ENCODE results near the gene ALDH2. TPM values are rescaled to one million over a fixed set of nuclear protein-coding genes. Genes with fewer than 3 reads are reported as not detected.

Gene ALDH2
- total and polyA plus RNA-seq, 2 of the 8 experiments (the other 6 are each of a cell fraction or from before 2014, with no cell fraction given): 25.4 to 43.8 TPM

DNA sequence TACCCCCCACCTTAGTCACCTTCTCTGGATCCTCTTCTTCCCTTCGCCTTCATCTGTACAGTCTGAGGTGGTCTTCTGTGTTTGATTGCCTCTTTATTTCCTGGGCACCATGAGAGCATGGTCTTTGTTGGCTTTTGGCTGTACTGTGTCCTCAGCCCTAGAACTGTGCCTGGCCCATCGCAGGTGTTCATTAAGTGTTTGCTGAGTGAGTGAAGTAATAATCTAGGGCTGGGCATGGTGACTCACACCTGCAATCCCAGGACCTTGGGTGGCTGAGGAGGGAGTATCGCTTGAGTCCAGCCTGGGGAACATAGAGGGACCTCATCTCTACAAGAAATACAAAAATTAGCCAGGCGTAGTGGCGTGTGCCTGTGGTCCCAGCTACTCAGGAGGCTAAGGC lies 13.9 kb downstream of the ALDH2 start:
- Histone ChIP-seq H3K14ac (ENCODE audit: insufficient read length) (no peak overlapping the region), H4K91ac (replicated peaks; ENCODE audit: insufficient read length, low read length) (no peak overlapping the region), H4K8ac (ENCODE audit: extremely low read depth, insufficient read depth, low read length) (no peak overlapping the region), H3K23ac (ENCODE audit: insufficient read length) (no peak overlapping the region), H2BK15ac (ENCODE audit: low read length) (no peak overlapping the region), H3K23me2 (ENCODE audit: low read depth, low read length) (no peaks in the 10 kb centered on the region), H2BK12ac (ENCODE audit: low read depth, low read length) (no peak overlapping the region), H2BK20ac (ENCODE audit: low read length) (no peak overlapping the region), H3K36me3 (ENCODE audit: control insufficient read depth in 2 of 4, insufficient read depth in 4 of 4, low read length in 3 of 4) (peaks cover 0 to 18% (median 7%) of the 10 kb centered on the region in 4 experiments; a peak in 5 of 8 replicates), H3K4ac (replicated peaks; ENCODE audit: insufficient read length, low read depth, low read length) (no peak overlapping the region), H4K5ac (ENCODE audit: insufficient read length, low read depth, low read length) (no peak overlapping the region), H3K79me2 (ENCODE audit: control insufficient read depth in 1 of 2, insufficient read depth in 2 of 2, low read length in 2 of 2) (no peaks in the 10 kb centered on the region), H2AK5ac (ENCODE audit: low read depth, low read length) (no peak overlapping the region), H3K27me3 (replicated peaks in 1 of 4; ENCODE audit: control insufficient read depth in 3 of 4, extremely low read depth in 1 of 4, insufficient read depth in 3 of 4, low read length in 3 of 4) (no peaks in the 10 kb centered on the region), H3K4me3 (ENCODE audit: extremely low read depth in 1 of 4, insufficient read depth in 2 of 4, low read depth in 3 of 4, low read length in 4 of 4) (no peak overlapping the region), H3K18ac (ENCODE audit: extremely low read depth, low read length) (no peak overlapping the region), H3K27ac (ENCODE audit: low read depth, low read length) (no peak overlapping the region), H2BK5ac (ENCODE audit: low read depth, low read length) (no peak overlapping the region), H2BK120ac (replicated peaks; ENCODE audit: low read depth, low read length) (no peak overlapping the region), H3K4me1 (replicated peaks in 1 of 4; ENCODE audit: control insufficient read depth in 3 of 4, insufficient read depth in 4 of 4, low read length in 3 of 4) (no peaks in the 10 kb centered on the region; a peak in 2 of 7 replicates), H3K56ac (replicated peaks; ENCODE audit: insufficient read length, low read depth, low read length) (no peak overlapping the region), H3K9me3 (ENCODE audit: insufficient read depth in 2 of 2, low read depth in 1 of 2, low read length in 1 of 2) (peaks cover 0 to 2% of the 10 kb centered on the region in 2 experiments; a peak in 1 of 4 replicates), H3K4me2 (ENCODE audit: insufficient read depth in 1 of 2, low read depth in 2 of 2, low read length in 2 of 2) (no peak overlapping the region), H2AFZ (ENCODE audit: low read length) (no peak overlapping the region), H4K20me1 (replicated peaks in 1 of 2; ENCODE audit: control insufficient read depth in 1 of 2, insufficient read depth in 2 of 2, low read length in 2 of 2) (peaks cover 0 to 5% of the 10 kb centered on the region in 2 experiments), H3K9ac (replicated peaks in 1 of 4; ENCODE audit: extremely low read depth in 1 of 4, low read depth in 3 of 4, low read length in 3 of 4) (no peak overlapping the region), H3K79me1 (ENCODE audit: low read depth, low read length) (no peaks in the 10 kb centered on the region; the same call in 1 of the 2 replicates)
- FAIRE-seq (no peak), DNase-seq (ENCODE audit: low read depth in 1 of 2, low spot score in 2 of 2) (no peak)
- ChIA-PET CTCF (ENCODE audit: partially characterized antibody) (interaction anchor here (1.1 kb wide), 1 partner anchor 22 kb away, joined by 3 read pairs; no protein-coding TSS in a partner anchor), POLR2A (ENCODE audit: partially characterized antibody) (interaction anchor here (1.3 kb wide), 1 partner anchor 32 kb away, joined by 3 read pairs; no protein-coding TSS in a partner anchor)
- WGBS, 2 experiments (ENCODE audit: extremely low coverage in 1 of 2, insufficient coverage in 1 of 2, insufficient read length in 1 of 2, insufficient replicate concordance in 2 of 2, low coverage in 1 of 2, low lambda C conversion rate in 2 of 2, missing lambda C conversion rate in 1 of 2): 92% methylated on average over 5 of the region's 5 CpGs; no CpG with 5 or more reads in 1 of the 2 experiments
- TF ChIP-seq CTBP2 (IDR thresholded peaks at IDR 0.05; ENCODE audit: borderline replicate concordance, insufficient read depth, insufficient read length, low read length): no peak
- TF ChIP-seq NRF1 (IDR thresholded peaks at IDR 0.05; ENCODE audit: low read depth, low read length): no peak
- no peak for TF ChIP-seq GTF2F1 (IDR thresholded peaks at IDR 0.05; ENCODE audit: borderline replicate concordance, low read depth, low read length)
- TF ChIP-seq TCF12 (IDR thresholded peaks at IDR 0.05; ENCODE audit: low read depth, low read length): no peak
- TF ChIP-seq KDM4A (IDR thresholded peaks at IDR 0.05; ENCODE audit: low read depth, low read length, severe bottlenecking): no peak
- TF ChIP-seq NANOG (IDR thresholded peaks at IDR 0.05; ENCODE audit: insufficient read depth, low read depth, low read length, poor library complexity, severe bottlenecking): no peak
